Hippocampal formation (tissue), 2 donors: ENCODE results near the gene ACAP3.

Source experiments
- DNase-seq, 2 donors: peaks; one replicate each; lab custom pipeline; 2025; lab: John Stamatoyannopoulos, UW

Gene ACAP3

GRCh38 chr1:1302006-1302430, 5.7 kb downstream of the ACAP3 start:
- no peak for DNase-seq

GRCh38 chr1:1300352-1300739, 7.4 kb downstream of the ACAP3 start:
- no peak for DNase-seq

- DNase-seq: no peak
Observed at GRCh38 chr1:1299686-1300351, 7.9 kb downstream of the ACAP3 start.

- peak; percentile 87 to 93 for DNase-seq
Observed at GRCh38 chr1:1298861-1299685, 8.7 kb downstream of the ACAP3 start.

- DNase-seq: no peak
Observed at GRCh38 chr1:1297802-1298424, 9.8 kb downstream of the ACAP3 start.

- no peak for DNase-seq
Observed at GRCh38 chr1:1296070-1297061, 11.4 kb downstream of the ACAP3 start.

- no peak for DNase-seq
Observed at GRCh38 chr1:1295154-1295923, 12.4 kb downstream of the ACAP3 start.

- no peak for DNase-seq
Observed at GRCh38 chr1:1294250-1294890, 13.4 kb downstream of the ACAP3 start.

- no peak for DNase-seq
Observed at GRCh38 chr1:1293263-1294249, 14.2 kb downstream of the ACAP3 start.

GRCh38 chr1:1292851-1293250, 14.9 kb downstream of the ACAP3 start:
- DNase-seq: no peak

- no peak for DNase-seq
Observed at GRCh38 chr1:1292442-1292779, 15.3 kb downstream of the ACAP3 start.

- peak in 1 of 2 donors; percentile 38 for DNase-seq
Observed at GRCh38 chr1:1291548-1292441, 15.9 kb downstream of the ACAP3 start.

GRCh38 chr1:1291023-1291528, 16.7 kb downstream of the ACAP3 start:
- no peak for DNase-seq

- DNase-seq: no peak
Observed at GRCh38 chr1:1290238-1290731, 17.4 kb downstream of the ACAP3 start.

GRCh38 chr1:1287288-1288110, 20.2 kb downstream of the ACAP3 start:
- no peak for DNase-seq

GRCh38 chr1:1286313-1287261, 21.1 kb downstream of the ACAP3 start:
- no peak for DNase-seq
